ENCODE measurements around the gene CDH23. TPM values are rescaled to one million over a fixed set of nuclear protein-coding genes. Genes with fewer than 3 reads are reported as not detected.

Gene CDH23
- total and polyA plus RNA-seq, 2 donors (not counting 1 experiment from before 2014, with no cell fraction given): 0.37 to 0.89 TPM

- no peaks in the 10 kb centered on the region for H4K20me1 ChIP-seq (ENCODE audit: control insufficient read depth, insufficient read depth, low read length, poor library complexity, severe bottlenecking)
- ATAC-seq (ENCODE audit: low read depth) (no peak), DNase-seq (no peak)
- no peak overlapping the region for H3K27ac ChIP-seq (ENCODE audit: low read length in 2 of 2)
- intact Hi-C loops (cut with micrococcal nuclease): no loop called here
- peaks cover 4% of the 10 kb centered on the region for H3K27me3 Mint-ChIP-seq
- no peaks in the 10 kb centered on the region for H3K9me3 Mint-ChIP-seq (ENCODE audit: insufficient read depth)
- no peak overlapping the region for H3K9ac ChIP-seq (ENCODE audit: low read length)
- CTCF ChIA-PET: interaction anchor here (1.3 to 14.0 kb wide), 4 partner anchors 10 to 404 kb away, joined by 3 to 199 read pairs (median 6); no protein-coding TSS in a partner anchor
- no peaks in the 10 kb centered on the region for H3K9me3 ChIP-seq (ENCODE audit: control extremely low read depth in 1 of 3, control insufficient read depth in 2 of 3, insufficient read depth in 1 of 3, low read length in 2 of 3)
- no peak overlapping the region for H2AFZ ChIP-seq (ENCODE audit: insufficient read depth, low read depth, low read length, poor library complexity, severe bottlenecking)
- H3K4me1 Mint-ChIP-seq: peaks cover 23% of the 10 kb centered on the region
- H3K36me3 ChIP-seq (replicated peaks in 1 of 2; ENCODE audit: control extremely low read depth in 1 of 2, control insufficient read depth in 1 of 2, extremely low read depth in 1 of 2, insufficient read depth in 2 of 2, low read length in 1 of 2): no peaks in the 10 kb centered on the region
- WGBS (ENCODE audit: insufficient coverage): 92% methylated on average over 7 of the region's 10 CpGs
- H3K79me2 ChIP-seq (ENCODE audit: control insufficient read depth, insufficient read depth, low read length): no peaks in the 10 kb centered on the region
- POLR2A ChIA-PET: interaction anchor here (0.6 kb wide), 1 partner anchor 93 kb away, joined by 3 read pairs; no protein-coding TSS in a partner anchor
- no peak overlapping the region for H3K4me3 Mint-ChIP-seq
- no peak overlapping the region for H3K4me2 ChIP-seq (replicated peaks; ENCODE audit: low read depth, low read length, poor library complexity, severe bottlenecking)
- no peak overlapping the region for H3K4me3 ChIP-seq (ENCODE audit: control extremely low read depth in 1 of 5, extremely low read depth in 1 of 5, insufficient read depth in 1 of 5, low read depth in 2 of 5, low read length in 4 of 5)
- TF ChIP-seq EZH2 (IDR thresholded peaks at IDR 0.05; ENCODE audit: borderline replicate concordance, insufficient read depth, low read depth, low read length, poor library complexity, severe bottlenecking) (no peak), CTCF (IDR thresholded peaks at IDR 0.05) (no peak)
- H3K27ac Mint-ChIP-seq: no peak overlapping the region
- peaks cover 0 to 3% (median 0%) of the 10 kb centered on the region in 4 experiments for H3K27me3 ChIP-seq (replicated peaks in 1 of 4; ENCODE audit: control extremely low read depth in 1 of 4, control insufficient read depth in 3 of 4, insufficient read depth in 4 of 4, low read length in 3 of 4)
- peaks cover 25 to 31% of the 10 kb centered on the region in 2 donors for H3K4me1 ChIP-seq (ENCODE audit: control insufficient read depth in 2 of 2, insufficient read depth in 2 of 2, low read length in 2 of 2)
Measured at GRCh38 chr10:71718165-71718698, 321.5 kb downstream of the CDH23 start.

GRCh38 chr10:71719042-71719441 lies 322.3 kb downstream of the CDH23 start:
- Histone ChIP-seq H3K9ac (ENCODE audit: low read length) (no peak overlapping the region), H3K27me3 (replicated peaks in 1 of 4; ENCODE audit: control extremely low read depth in 1 of 4, control insufficient read depth in 3 of 4, insufficient read depth in 4 of 4, low read length in 3 of 4) (peaks cover 0 to 3% (median 0%) of the 10 kb centered on the region in 4 experiments), H3K27ac (ENCODE audit: low read length in 2 of 2) (no peak overlapping the region), H3K4me2 (replicated peaks; ENCODE audit: low read depth, low read length, poor library complexity, severe bottlenecking) (no peak overlapping the region), H4K20me1 (ENCODE audit: control insufficient read depth, insufficient read depth, low read length, poor library complexity, severe bottlenecking) (no peaks in the 10 kb centered on the region), H3K4me1 (ENCODE audit: control insufficient read depth in 2 of 2, insufficient read depth in 2 of 2, low read length in 2 of 2) (peaks cover 17 to 23% of the 10 kb centered on the region in 2 donors), H3K36me3 (replicated peaks in 1 of 2; ENCODE audit: control extremely low read depth in 1 of 2, control insufficient read depth in 1 of 2, extremely low read depth in 1 of 2, insufficient read depth in 2 of 2, low read length in 1 of 2) (no peaks in the 10 kb centered on the region), H3K4me3 (ENCODE audit: control extremely low read depth in 1 of 5, extremely low read depth in 1 of 5, insufficient read depth in 1 of 5, low read depth in 2 of 5, low read length in 4 of 5) (no peak overlapping the region), H3K79me2 (ENCODE audit: control insufficient read depth, insufficient read depth, low read length) (no peaks in the 10 kb centered on the region), H2AFZ (ENCODE audit: insufficient read depth, low read depth, low read length, poor library complexity, severe bottlenecking) (no peak overlapping the region), H3K9me3 (ENCODE audit: control extremely low read depth in 1 of 3, control insufficient read depth in 2 of 3, insufficient read depth in 1 of 3, low read length in 2 of 3) (no peaks in the 10 kb centered on the region)
- POLR2A ChIA-PET: no interaction called here
- Mint-ChIP-seq H3K27me3 (peaks cover 4% of the 10 kb centered on the region), H3K9me3 (ENCODE audit: insufficient read depth) (no peaks in the 10 kb centered on the region), H3K4me1 (peaks cover 15% of the 10 kb centered on the region), H3K27ac (peak overlapping the region; percentile 37), H3K4me3 (no peak overlapping the region)
- 93% methylated on average over 3 of the region's 7 CpGs for WGBS (ENCODE audit: insufficient coverage)
- ATAC-seq (ENCODE audit: low read depth) (no peak), DNase-seq (no peak)
- TF ChIP-seq CTCF (IDR thresholded peaks at IDR 0.05) (no peak), EZH2 (IDR thresholded peaks at IDR 0.05; ENCODE audit: borderline replicate concordance, insufficient read depth, low read depth, low read length, poor library complexity, severe bottlenecking) (no peak)
- CTCF ChIA-PET: interaction anchor here (0.7 to 2.9 kb wide), 4 partner anchors 8 to 22 kb away, joined by 3 to 17 read pairs (median 4); no protein-coding TSS in a partner anchor
- intact Hi-C loops (cut with micrococcal nuclease): no loop called here
